Activated naive CD8-positive, alpha-beta T cell (primary cell): ENCODE data around the gene PELI3.
"Not testable (repeated sequence)": the region's sequence is repeated elsewhere in the genome, so short reads cannot be mapped to it uniquely, and the experiment has no call there.

Experiments
- H3K27ac Mint-ChIP-seq: one replicate; pipeline ENCODE4 v1.8.0; 2021; ENCODE audit warnings: mixed read lengths
- H3K27me3 Mint-ChIP-seq: one replicate; pipeline ENCODE4 v1.8.0; 2021; ENCODE audit warnings: mixed read lengths
- H3K36me3 Mint-ChIP-seq: one replicate; pipeline ENCODE4 v1.8.0; 2021; ENCODE audit warnings: mixed read lengths
- H3K4me1 Mint-ChIP-seq: one replicate; pipeline ENCODE4 v1.8.0; 2021; ENCODE audit warnings: low read depth, mixed read lengths
- H3K4me3 Mint-ChIP-seq: one replicate; pipeline ENCODE4 v1.8.0; 2021; ENCODE audit warnings: mild to moderate bottlenecking, mixed read lengths
- H3K9me3 Mint-ChIP-seq: one replicate; pipeline ENCODE4 v1.8.0; 2021; ENCODE audit warnings: low read depth, mixed read lengths

The PELI3 gene

GRCh38 chr11:66437979-66438503, 28.7 kb upstream of the PELI3 start:
- peaks cover 7% of the 10 kb centered on the region for H3K36me3 Mint-ChIP-seq
- peak overlapping the region; percentile 97 for H3K4me3 Mint-ChIP-seq
- H3K27me3 Mint-ChIP-seq = no peaks in the 10 kb centered on the region
- H3K9me3 Mint-ChIP-seq = peaks cover 3% of the 10 kb centered on the region
- H3K4me1 Mint-ChIP-seq = peaks cover 7% of the 10 kb centered on the region
- peak overlapping the region; percentile 97 for H3K27ac Mint-ChIP-seq

- peaks cover 2% of the 10 kb centered on the region for H3K27me3 Mint-ChIP-seq
- peaks cover 7% of the 10 kb centered on the region for H3K4me1 Mint-ChIP-seq
- peak within 1 kb of the TSS; percentile 97 for H3K27ac Mint-ChIP-seq
- peaks cover 10% of the 10 kb centered on the region for H3K9me3 Mint-ChIP-seq
- H3K4me3 Mint-ChIP-seq = peak within 1 kb of the TSS; percentile 97
- H3K36me3 Mint-ChIP-seq = peaks cover 10% of the 10 kb centered on the region
Measured at GRCh38 chr11:66438504-66439466, 27.9 kb upstream of the PELI3 start, which contains the start of gene MRPL11. Gene MRPL11 (minus strand): TSS chr11:66438848. CDS start chr11:66438754, 94 bp downstream.

GRCh38 chr11:66440101-66440939, 26.4 kb upstream of the PELI3 start:
- not testable (repeated sequence) for H3K4me1 Mint-ChIP-seq, H3K27ac Mint-ChIP-seq, H3K4me3 Mint-ChIP-seq, H3K36me3 Mint-ChIP-seq, H3K27me3 Mint-ChIP-seq
- H3K9me3 Mint-ChIP-seq = peaks cover 13% of the 10 kb centered on the region

- peaks cover 13% of the 10 kb centered on the region for H3K9me3 Mint-ChIP-seq
- not testable (repeated sequence) for H3K36me3 Mint-ChIP-seq, H3K27me3 Mint-ChIP-seq, H3K27ac Mint-ChIP-seq, H3K4me3 Mint-ChIP-seq, H3K4me1 Mint-ChIP-seq
Measured at GRCh38 chr11:66440940-66441282, 25.8 kb upstream of the PELI3 start.

GRCh38 chr11:66443602-66444001, 23.1 kb upstream of the PELI3 start:
- no peaks in the 10 kb centered on the region for H3K4me1 Mint-ChIP-seq
- no peak overlapping the region for H3K27ac Mint-ChIP-seq
- H3K27me3 Mint-ChIP-seq = peaks cover 5% of the 10 kb centered on the region
- H3K4me3 Mint-ChIP-seq = no peak overlapping the region
- peaks cover 13% of the 10 kb centered on the region for H3K9me3 Mint-ChIP-seq
- H3K36me3 Mint-ChIP-seq = peaks cover 3% of the 10 kb centered on the region

GRCh38 chr11:66447012-66447411, 19.7 kb upstream of the PELI3 start:
- peaks cover 13% of the 10 kb centered on the region for H3K27me3 Mint-ChIP-seq
- H3K9me3 Mint-ChIP-seq = peaks cover 13% of the 10 kb centered on the region
- no peak overlapping the region for H3K27ac Mint-ChIP-seq
- peaks cover 6% of the 10 kb centered on the region for H3K36me3 Mint-ChIP-seq
- H3K4me3 Mint-ChIP-seq = no peak overlapping the region
- H3K4me1 Mint-ChIP-seq = no peaks in the 10 kb centered on the region

- H3K4me3 Mint-ChIP-seq = no peak overlapping the region
- H3K36me3 Mint-ChIP-seq = peaks cover 3% of the 10 kb centered on the region
- peaks cover 13% of the 10 kb centered on the region for H3K27me3 Mint-ChIP-seq
- H3K27ac Mint-ChIP-seq = no peak overlapping the region
- peaks cover 5% of the 10 kb centered on the region for H3K9me3 Mint-ChIP-seq
- H3K4me1 Mint-ChIP-seq = no peaks in the 10 kb centered on the region
Measured at GRCh38 chr11:66448523-66448922, 18.2 kb upstream of the PELI3 start.

- peaks cover 3% of the 10 kb centered on the region for H3K36me3 Mint-ChIP-seq
- peaks cover 16% of the 10 kb centered on the region for H3K4me1 Mint-ChIP-seq
- no peaks in the 10 kb centered on the region for H3K9me3 Mint-ChIP-seq
- H3K4me3 Mint-ChIP-seq = no peak overlapping the region
- no peak overlapping the region for H3K27ac Mint-ChIP-seq
- H3K27me3 Mint-ChIP-seq = peaks cover 9% of the 10 kb centered on the region
Measured at GRCh38 chr11:66450560-66450959, 16.1 kb upstream of the PELI3 start.

- H3K36me3 Mint-ChIP-seq = peaks cover 3% of the 10 kb centered on the region
- H3K4me3 Mint-ChIP-seq = no peak overlapping the region
- H3K4me1 Mint-ChIP-seq = peaks cover 16% of the 10 kb centered on the region
- H3K27ac Mint-ChIP-seq = no peak overlapping the region
- peaks cover 9% of the 10 kb centered on the region for H3K27me3 Mint-ChIP-seq
- H3K9me3 Mint-ChIP-seq = no peaks in the 10 kb centered on the region
Measured at GRCh38 chr11:66451663-66452062, 15.0 kb upstream of the PELI3 start.

GRCh38 chr11:66454247-66454646, 12.5 kb upstream of the PELI3 start:
- no peak overlapping the region for H3K27ac Mint-ChIP-seq

GRCh38 chr11:66454828-66455227, 11.9 kb upstream of the PELI3 start:
- Mint-ChIP-seq H3K9me3 (no peaks in the 10 kb centered on the region), H3K27me3 (peaks cover 3% of the 10 kb centered on the region), H3K27ac (no peak overlapping the region), H3K4me3 (no peak overlapping the region), H3K36me3 (peaks cover 3% of the 10 kb centered on the region), H3K4me1 (peaks cover 16% of the 10 kb centered on the region)

More at GRCh38 chr11:66454247-66454646, 12.5 kb upstream of the PELI3 start:
- H3K36me3 Mint-ChIP-seq = peaks cover 3% of the 10 kb centered on the region
- no peaks in the 10 kb centered on the region for H3K9me3 Mint-ChIP-seq
- H3K4me1 Mint-ChIP-seq = peaks cover 16% of the 10 kb centered on the region
- peaks cover 7% of the 10 kb centered on the region for H3K27me3 Mint-ChIP-seq
- no peak overlapping the region for H3K4me3 Mint-ChIP-seq

GRCh38 chr11:66457826-66458225, 8.9 kb upstream of the PELI3 start:
- Mint-ChIP-seq H3K27ac (no peak overlapping the region), H3K4me1 (peaks cover 16% of the 10 kb centered on the region), H3K36me3 (no peaks in the 10 kb centered on the region), H3K4me3 (no peak overlapping the region), H3K9me3 (no peaks in the 10 kb centered on the region), H3K27me3 (no peaks in the 10 kb centered on the region)

- Mint-ChIP-seq H3K9me3 (no peaks in the 10 kb centered on the region), H3K4me3 (no peak overlapping the region), H3K27ac (no peak overlapping the region)
Measured at GRCh38 chr11:66459138-66459778, 7.4 kb upstream of the PELI3 start.

GRCh38 chr11:66462010-66462409, 4.7 kb upstream of the PELI3 start:
- Mint-ChIP-seq H3K27ac (no peak overlapping the region), H3K27me3 (no peaks in the 10 kb centered on the region), H3K4me1 (peaks cover 4% of the 10 kb centered on the region), H3K9me3 (no peaks in the 10 kb centered on the region), H3K4me3 (no peak overlapping the region), H3K36me3 (no peaks in the 10 kb centered on the region)

More at GRCh38 chr11:66459138-66459778, 7.4 kb upstream of the PELI3 start:
- Mint-ChIP-seq H3K27me3 (no peaks in the 10 kb centered on the region), H3K36me3 (no peaks in the 10 kb centered on the region), H3K4me1 (peaks cover 9% of the 10 kb centered on the region)
